Measurements from ENCODE around the gene FAF1.
A peak's percentile ranks its signal among the peaks of the same experiment; 100 is the strongest.

FAF1 gene

GRCh38 chr1:50977575-50978143 is 17.6 kb upstream of the FAF1 start:
- FAIRE-seq = no peak

- no peak for FAIRE-seq
Measured at GRCh38 chr1:50976890-50977574, 17.0 kb upstream of the FAF1 start.

GRCh38 chr1:50976111-50976889 is 16.2 kb upstream of the FAF1 start:
- FAIRE-seq = no peak

- FAIRE-seq = peak; percentile 13
Measured at GRCh38 chr1:50975436-50975835, 15.4 kb upstream of the FAF1 start.

GRCh38 chr1:50974618-50974935 is 14.5 kb upstream of the FAF1 start:
- no peak for FAIRE-seq

GRCh38 chr1:50973875-50974617 is 14.0 kb upstream of the FAF1 start:
- no peak for FAIRE-seq

GRCh38 chr1:50973255-50973654 is 13.2 kb upstream of the FAF1 start:
- FAIRE-seq = no peak

GRCh38 chr1:50972766-50973165 is 12.7 kb upstream of the FAF1 start:
- peak; percentile 80 for FAIRE-seq

GRCh38 chr1:50971748-50972305 is 11.8 kb upstream of the FAF1 start:
- FAIRE-seq = no peak

GRCh38 chr1:50970931-50971582 is 11.0 kb upstream of the FAF1 start:
- no peak for FAIRE-seq

GRCh38 chr1:50970509-50970887 is 10.4 kb upstream of the FAF1 start:
- FAIRE-seq = no peak

GRCh38 chr1:50969611-50970508 is 9.8 kb upstream of the FAF1 start, which contains the start of gene CDKN2C:
TSS of gene CDKN2C (plus strand) at chr1:50970245. CDS start at chr1:50970369, 124 bp downstream.
- FAIRE-seq = no peak

GRCh38 chr1:50968821-50969610 is 8.9 kb upstream of the FAF1 start:
- FAIRE-seq = no peak

- FAIRE-seq = no peak
Measured at GRCh38 chr1:50968158-50968820, 8.2 kb upstream of the FAF1 start.

- FAIRE-seq = no peak
Measured at GRCh38 chr1:50967416-50968157, 7.5 kb upstream of the FAF1 start.

GRCh38 chr1:50966991-50967390 is 6.9 kb upstream of the FAF1 start:
- no peak for FAIRE-seq

- no peak for FAIRE-seq
Measured at GRCh38 chr1:50964863-50965262, 4.8 kb upstream of the FAF1 start.

- no peak for FAIRE-seq
Measured at GRCh38 chr1:50959303-50959912, 659 bp downstream of the FAF1 start.

- FAIRE-seq = no peak
Measured at GRCh38 chr1:50955116-50955515, 5.0 kb downstream of the FAF1 start.

Data from islet of Langerhans (tissue), 1 donor.